NCI-H345 (cell line): ENCODE measurements around the gene KRTAP10-4.
"Not testable (repeated sequence)": the region's sequence is repeated elsewhere in the genome, so short reads cannot be mapped to it uniquely, and the experiment has no call there.

ENCODE experiments used
- DNase-seq: peaks from one replicate; lab custom pipeline; 2025; lab: John Stamatoyannopoulos, UW

The KRTAP10-4 gene

GRCh38 chr21:44573630-44574456, at the start of gene KRTAP10-4:
Gene KRTAP10-4 (plus strand): TSS chr21:44573729. CDS start chr21:44573759, 30 bp downstream.
- DNase-seq = not testable (repeated sequence)

- DNase-seq = no peak
Measured at GRCh38 chr21:44524414-44525371, 48.8 kb upstream of the KRTAP10-4 start.

- no peak for DNase-seq
Measured at GRCh38 chr21:44525391-44526095, 48.0 kb upstream of the KRTAP10-4 start.

- no peak for DNase-seq
Measured at GRCh38 chr21:44526096-44526997, 47.2 kb upstream of the KRTAP10-4 start.

- DNase-seq = no peak
Measured at GRCh38 chr21:44527156-44527982, 46.2 kb upstream of the KRTAP10-4 start.

- DNase-seq = no peak
Measured at GRCh38 chr21:44527983-44528633, 45.4 kb upstream of the KRTAP10-4 start.

- DNase-seq = no peak
Measured at GRCh38 chr21:44528634-44528995, 44.9 kb upstream of the KRTAP10-4 start.

GRCh38 chr21:44529011-44529421, 44.5 kb upstream of the KRTAP10-4 start:
- DNase-seq = no peak

- DNase-seq = no peak
Measured at GRCh38 chr21:44529503-44530125, 43.9 kb upstream of the KRTAP10-4 start.

GRCh38 chr21:44530221-44530902, 43.2 kb upstream of the KRTAP10-4 start:
- no peak for DNase-seq

GRCh38 chr21:44530903-44531605, 42.5 kb upstream of the KRTAP10-4 start:
- DNase-seq = no peak

GRCh38 chr21:44531606-44532564, 41.6 kb upstream of the KRTAP10-4 start:
- DNase-seq = no peak

- no peak for DNase-seq
Measured at GRCh38 chr21:44532712-44533111, 40.8 kb upstream of the KRTAP10-4 start.

GRCh38 chr21:44533121-44533890, 40.2 kb upstream of the KRTAP10-4 start:
- DNase-seq = no peak

- DNase-seq = no peak
Measured at GRCh38 chr21:44533891-44534627, 39.5 kb upstream of the KRTAP10-4 start.
